NCI-H2107 (cell line): Measurements from ENCODE around the gene RNF4.
"Not testable (repeated sequence)": the region's sequence is repeated elsewhere in the genome, so short reads cannot be mapped to it uniquely, and the experiment has no call there.

Experiments used
- DNase-seq: peaks from one replicate; lab custom pipeline; 2025; lab: John Stamatoyannopoulos, UW

RNF4 gene

GRCh38 chr4:2457481-2458295, 11.2 kb upstream of the RNF4 start:
- DNase-seq, result no peak

DNA sequence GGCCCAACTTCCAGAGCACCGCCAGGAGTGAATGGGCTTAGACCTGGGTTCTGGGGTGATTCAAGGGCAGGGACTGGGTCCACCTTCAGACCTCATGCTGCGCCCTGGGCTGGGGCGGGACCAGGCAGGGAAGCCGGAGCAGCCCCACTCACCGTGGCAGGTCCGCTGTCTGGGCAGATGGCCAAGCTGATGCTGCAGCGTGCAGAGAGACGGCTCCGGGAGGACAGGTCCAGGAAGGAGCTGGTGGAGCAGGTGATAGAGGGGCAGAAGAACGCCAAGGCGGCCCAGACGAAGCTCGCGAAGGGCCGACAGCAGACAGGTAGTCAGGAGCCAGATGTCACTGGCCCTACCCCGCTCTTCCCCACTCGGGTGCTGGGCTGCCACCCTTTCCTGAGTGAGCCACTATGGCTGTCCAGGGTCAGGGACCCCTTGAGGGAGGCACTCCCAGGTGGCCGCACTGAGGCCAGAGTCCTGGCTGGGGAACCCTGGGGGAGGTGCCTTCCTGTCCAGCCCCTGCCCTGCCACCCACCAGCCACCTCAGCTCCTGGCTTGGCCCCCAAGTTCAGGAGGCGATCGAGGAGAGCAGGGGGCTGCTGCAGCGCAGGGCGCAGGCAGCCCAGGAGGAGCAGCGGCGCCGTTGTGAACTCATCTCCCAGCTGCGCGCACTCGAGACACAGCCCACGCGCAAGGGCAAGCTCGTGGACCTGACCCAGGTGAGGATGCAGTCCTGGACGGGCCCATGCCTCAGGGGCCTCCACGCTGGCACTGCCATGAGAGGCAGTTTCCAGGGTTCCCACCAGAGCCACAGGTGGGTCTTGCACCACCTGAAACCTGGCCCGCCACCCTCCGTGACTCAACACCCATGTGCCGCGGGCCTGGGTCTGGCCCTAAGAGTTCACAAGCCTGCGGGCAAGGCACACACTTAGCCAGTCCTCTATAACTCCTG, 10.1 kb upstream of the RNF4 start:
- DNase-seq, result no peak

- no peak for DNase-seq
Observed at GRCh38 chr4:2459589-2460349, 9.1 kb upstream of the RNF4 start.

GRCh38 chr4:2461246-2461960, 7.5 kb upstream of the RNF4 start:
- DNase-seq, result no peak

- DNase-seq, result no peak
Observed at GRCh38 chr4:2462218-2462991, 6.5 kb upstream of the RNF4 start.

DNA sequence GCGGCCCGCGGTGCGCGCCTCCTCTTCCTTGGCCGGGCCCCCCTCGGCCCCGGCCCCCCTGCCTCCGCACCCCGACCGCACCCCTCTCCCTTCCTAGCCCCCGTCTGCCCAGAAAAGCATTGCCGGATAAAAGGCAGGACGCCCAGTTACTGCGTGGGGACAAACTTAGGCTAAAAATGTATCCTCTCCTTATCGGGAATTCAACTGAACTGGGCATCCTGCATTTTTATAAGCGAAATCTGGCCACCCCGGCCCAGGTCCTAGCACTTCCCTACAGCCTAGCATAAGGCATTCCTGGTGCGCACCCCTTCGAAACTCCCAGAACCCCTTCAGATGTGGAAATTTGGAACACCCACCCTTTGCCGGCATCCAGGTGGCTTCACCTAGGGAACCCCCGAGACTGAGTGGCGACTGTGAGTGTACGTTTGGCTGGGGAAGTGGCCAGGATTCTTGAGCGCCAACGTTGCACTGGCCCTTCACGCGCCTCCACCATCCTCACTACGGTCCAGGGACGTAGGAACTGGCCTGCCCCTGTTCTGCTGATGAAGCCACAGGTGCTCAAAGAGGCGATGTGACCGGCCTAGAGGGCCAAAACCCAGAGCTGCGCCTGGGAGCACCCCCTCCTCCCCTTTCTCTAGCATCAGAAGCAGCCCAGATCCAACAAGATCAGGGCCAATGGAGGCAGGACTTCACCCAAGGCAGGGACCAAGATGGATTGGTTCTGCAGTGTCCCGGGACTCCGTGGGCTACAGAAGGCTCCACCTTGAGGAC, 5.7 kb upstream of the RNF4 start:
- DNase-seq, result no peak

GRCh38 chr4:2465032-2465431, 3.9 kb upstream of the RNF4 start:
- DNase-seq, result no peak

- not testable (repeated sequence) for DNase-seq
Observed at GRCh38 chr4:2465544-2465943, 3.4 kb upstream of the RNF4 start.

- no peak for DNase-seq
Observed at GRCh38 chr4:2469192-2469984, 482 bp downstream of the RNF4 start.

- no peak for DNase-seq
Observed at GRCh38 chr4:2470791-2471190, 1.9 kb downstream of the RNF4 start.

GRCh38 chr4:2472187-2472586, 3.3 kb downstream of the RNF4 start:
- DNase-seq, result no peak

GRCh38 chr4:2478229-2478628, 9.3 kb downstream of the RNF4 start:
- no peak for DNase-seq

DNA sequence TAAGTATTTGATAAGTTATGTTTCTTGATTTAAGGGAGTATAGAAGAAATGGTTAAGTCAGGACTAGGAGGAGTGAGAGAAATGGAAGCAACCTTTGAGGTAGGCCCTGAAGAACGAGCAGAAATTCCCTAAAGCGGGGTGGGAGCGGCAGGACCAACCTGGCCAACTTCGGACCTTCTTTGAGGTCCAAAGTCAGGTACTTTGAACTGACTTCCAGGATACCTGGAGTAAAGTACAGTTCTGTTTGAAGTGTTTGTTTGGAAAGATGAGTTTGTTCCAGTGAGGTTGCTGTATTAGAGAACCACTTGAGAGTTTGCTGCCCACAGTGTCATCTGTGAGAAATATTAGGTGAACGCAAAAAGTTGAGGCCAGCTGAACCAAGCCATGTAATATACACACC, 11.7 kb downstream of the RNF4 start:
- no peak for DNase-seq

- no peak for DNase-seq
Observed at GRCh38 chr4:2482192-2482591, 13.3 kb downstream of the RNF4 start.

GRCh38 chr4:2482693-2483092, 13.8 kb downstream of the RNF4 start:
- DNase-seq, result no peak

DNA sequence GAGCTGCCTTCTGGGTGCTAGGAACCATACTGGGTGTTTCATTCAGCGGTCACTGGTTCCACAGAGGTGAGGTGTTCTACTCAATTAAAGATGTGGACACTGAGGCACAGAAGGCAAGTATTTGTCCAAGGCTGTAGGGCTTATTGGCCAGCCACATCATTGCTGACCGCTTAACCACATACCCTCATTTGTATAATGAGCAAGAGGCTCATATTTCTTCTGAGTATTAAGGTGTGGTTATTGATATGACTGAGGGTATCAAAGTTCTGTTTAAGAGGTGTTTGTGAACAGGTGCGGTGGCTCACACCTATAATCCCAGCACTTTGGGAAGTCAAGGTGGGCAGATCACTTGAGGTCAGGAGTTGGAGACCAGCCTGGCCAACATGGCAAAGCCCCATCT, 14.3 kb downstream of the RNF4 start:
- DNase-seq, result no peak

DNA sequence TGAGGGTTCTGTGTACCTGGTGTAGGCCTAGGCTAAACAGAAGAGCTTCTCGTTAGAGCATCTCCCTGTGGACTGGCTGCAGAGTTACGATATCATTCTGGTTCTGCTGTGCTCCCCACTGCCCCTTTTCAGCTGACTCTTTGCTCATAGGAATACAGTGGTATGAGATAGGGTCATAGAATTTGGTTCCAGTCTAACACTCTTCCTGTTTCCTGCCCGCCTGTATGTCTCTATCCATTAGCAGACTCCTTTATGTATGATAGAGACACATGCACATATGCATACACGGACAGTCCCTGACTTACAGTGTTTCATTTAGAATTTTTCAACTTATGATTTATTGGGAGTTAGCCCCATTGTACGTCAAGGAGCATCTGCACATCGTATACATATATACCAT, 15.3 kb downstream of the RNF4 start:
- no peak for DNase-seq

DNA sequence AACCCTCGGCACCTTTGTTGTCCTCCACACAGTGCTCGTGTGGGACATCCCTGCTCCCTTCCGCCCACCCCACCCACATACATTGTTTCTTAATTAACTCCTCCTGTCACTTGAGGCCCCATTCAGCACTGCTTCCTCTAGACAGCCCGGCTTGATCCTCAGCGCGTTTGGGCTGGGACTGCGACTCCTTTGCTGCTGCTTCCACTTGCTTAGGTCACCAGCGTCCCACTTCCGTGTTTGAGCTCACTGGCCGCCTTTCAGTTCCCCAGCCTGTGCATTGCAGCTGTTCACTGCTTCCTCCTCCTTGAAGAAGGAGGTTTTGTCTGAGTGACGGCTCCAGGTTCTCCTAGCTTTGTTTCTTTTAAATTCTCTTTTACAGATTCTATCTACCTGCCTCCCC, 16.1 kb downstream of the RNF4 start:
- DNase-seq, result no peak

DNA sequence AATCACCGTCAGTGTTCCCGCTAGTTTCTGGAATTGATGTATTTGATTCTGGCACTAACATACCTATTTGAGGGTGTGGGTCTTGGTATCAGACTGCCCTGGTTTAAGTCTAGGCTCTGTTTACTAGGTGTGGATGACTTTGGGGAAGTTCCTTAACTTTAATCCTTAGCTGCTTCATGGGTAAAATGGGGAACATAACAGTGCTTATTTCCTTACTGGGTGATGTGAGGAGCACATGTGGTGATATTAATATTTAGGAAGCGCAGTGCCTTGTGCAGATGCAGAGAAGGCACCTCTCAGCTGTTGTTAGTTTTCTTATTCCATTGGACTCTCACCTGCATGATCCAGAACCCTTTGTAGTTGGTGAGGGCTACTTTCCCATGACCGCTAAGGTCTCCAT, 17.1 kb downstream of the RNF4 start:
- no peak for DNase-seq
